Sigmoid colon (tissue), 7 donors: ENCODE measurements around the gene VEGFA. TPM values are rescaled to one million over a fixed set of nuclear protein-coding genes. Genes with fewer than 3 reads are reported as not detected.

Experiments used
- DNase-seq: peaks from one replicate; pipeline ENCODE4 v3.0.0-alpha.2; 2019
- H3K27ac ChIP-seq, 4 donors: fragments of 200-600 bp; sonication (generic); one replicate each; pipeline ENCODE4 v1.5.1; 2016 to 2019; ENCODE audit warnings: mild to moderate bottlenecking in 1 of 4
- H3K27me3 ChIP-seq, 3 donors: fragments of 200-600 bp; sonication (generic); one replicate each; pipeline ENCODE4 v1.5.1; 2019; ENCODE audit warnings: mild to moderate bottlenecking in 1 of 3
- H3K36me3 ChIP-seq, 4 donors: fragments of 200-600 bp; sonication (generic); one replicate each; pipeline ENCODE4 v1.5.1; 2016 to 2019
- H3K4me1 ChIP-seq, 4 donors: fragments of 200-600 bp; sonication (generic); one replicate each; pipeline ENCODE4 v1.5.1; 2017 to 2019
- H3K4me3 ChIP-seq, 4 donors: fragments of 200-600 bp; sonication (generic); one replicate each; pipeline ENCODE4 v1.5.1; 2017 to 2019; ENCODE audit warnings: mild to moderate bottlenecking in 2 of 4, moderate library complexity in 1 of 4
- H3K9me3 ChIP-seq, 4 donors: fragments of 200-600 bp in 3 of 4; sonication (generic) in 3 of 4; one replicate each; pipeline versions ENCODE4 v1.5.1 to v1.6.1; 2013 to 2019
- CTCF ChIP-seq, 4 experiments: fragments of 450-650 bp in 3 of 4; fragments of 200-600 bp in 1 of 4; IDR thresholded peaks; one replicate each; pipeline ENCODE4 v1.5.1; 2016 to 2019; ENCODE audit warnings: antibody characterized with exemption in 4 of 4, mild to moderate bottlenecking in 3 of 4, moderate library complexity in 2 of 4
- EP300 ChIP-seq, 4 donors: sonication (generic); formaldehyde crosslinking; IDR thresholded peaks; one replicate each; pipeline ENCODE4 v1.6.1; 2017; ENCODE audit warnings: antibody characterized with exemption in 4 of 4
- POLR2A ChIP-seq, 2 donors: fragments of 450-650 bp; IDR thresholded peaks; one replicate each; pipeline ENCODE4 v1.6.1; 2016; ENCODE audit warnings: antibody characterized with exemption in 2 of 2, mild to moderate bottlenecking in 2 of 2, moderate library complexity in 2 of 2
- POLR2AphosphoS5 ChIP-seq, 4 donors: sonication (generic); formaldehyde crosslinking; IDR thresholded peaks; one replicate each; pipeline ENCODE4 v1.6.1; 2017; ENCODE audit warnings: antibody characterized with exemption in 4 of 4
- WGBS, 2 donors: extraction: QIAGEN DNeasy Blood & Tissue Kit; methylation state at CpG; one replicate each; pipeline ENCODE4 v1.1.7; 2013; 5-methylcytosine and 5-hydroxymethylcytosine counted together
- intact Hi-C: fragments of 100-400 bp; cut with DNase I; formaldehyde crosslinking; loops from one replicate; pipeline ENCODE4 v1.15.1; 2023
- polyA plus RNA-seq, 3 donors: library from polyadenylated mRNA; stranded (reverse); fragments of 200-250 nt; gene quantifications; one replicate each; pipeline ENCODE4 v1.2.3, GENCODE V29; 2013
- total RNA-seq, 4 donors: library from RNA; depleted of rRNA; stranded (reverse); fragments of >200 nt; gene quantifications; one replicate each; pipeline ENCODE4 v1.1.0, GENCODE V29; 2016
- donor health status: healthy with polysubstance abuse.
- donor health status: Bipolar disorder and iron deficiency.
- donor health status: healthy.

VEGFA gene
- total and polyA plus RNA-seq, 7 donors, result 11.1 to 111 (median 34.2) TPM

GRCh38 chr6:43821101-43821886 is 51.3 kb downstream of the VEGFA start:
- no peaks in the 10 kb centered on the region for H3K36me3 ChIP-seq
- no peaks in the 10 kb centered on the region for H3K9me3 ChIP-seq
- H3K4me1 ChIP-seq, result no peaks in the 10 kb centered on the region
- intact Hi-C loops, result no loop called here
- TF ChIP-seq POLR2AphosphoS5 (IDR thresholded peaks at IDR 0.05), result no peak
- no peak for TF ChIP-seq CTCF (IDR thresholded peaks at IDR 0.05)
- no peak for TF ChIP-seq POLR2A (IDR thresholded peaks at IDR 0.05)
- no peak for TF ChIP-seq EP300 (IDR thresholded peaks at IDR 0.05)
- H3K4me3 ChIP-seq, result no peak overlapping the region
- no peaks in the 10 kb centered on the region for H3K27me3 ChIP-seq
- no peak for DNase-seq
- WGBS, 2 donors, result 85% methylated on average over 4 of the region's 4 CpGs
- H3K27ac ChIP-seq, result no peak overlapping the region

DNA sequence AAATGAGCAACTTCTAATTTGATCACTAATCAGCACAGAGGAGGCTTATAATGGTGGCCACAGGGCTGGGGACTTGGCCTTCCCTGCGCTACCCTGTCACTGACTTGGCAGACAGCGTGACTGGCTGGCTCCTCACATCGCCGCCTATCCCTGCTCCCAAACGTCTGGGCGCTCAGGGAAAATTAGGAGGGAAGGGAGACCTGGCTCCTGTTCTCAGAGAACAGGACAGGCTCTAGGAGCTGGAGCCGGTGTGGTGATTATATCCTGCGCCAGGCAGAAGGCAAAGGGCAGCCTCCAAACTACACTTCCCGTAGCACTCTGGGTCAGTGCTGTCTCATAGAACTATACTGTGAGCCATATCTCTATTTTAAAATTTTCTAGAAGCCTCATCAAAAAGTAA is 53.4 kb downstream of the VEGFA start:
- Histone ChIP-seq H3K27ac (no peak overlapping the region), H3K4me1 (no peaks in the 10 kb centered on the region), H3K27me3 (no peaks in the 10 kb centered on the region), H3K9me3 (no peaks in the 10 kb centered on the region), H3K4me3 (no peak overlapping the region), H3K36me3 (no peaks in the 10 kb centered on the region)
- DNase-seq, result no peak
- intact Hi-C loops, result no loop called here
- TF ChIP-seq EP300 (IDR thresholded peaks at IDR 0.05), result no peak
- TF ChIP-seq POLR2A (IDR thresholded peaks at IDR 0.05), result no peak
- WGBS, 2 donors, result 60 to 85% methylated on average over 9 of the region's 9 CpGs

GRCh38 chr6:43823879-43824702 is 54.1 kb downstream of the VEGFA start:
- no peak overlapping the region for H3K4me3 ChIP-seq
- no peaks in the 10 kb centered on the region for H3K4me1 ChIP-seq
- H3K27me3 ChIP-seq, result no peaks in the 10 kb centered on the region
- DNase-seq, result no peak
- TF ChIP-seq EP300 (IDR thresholded peaks at IDR 0.05), result no peak
- no peak for TF ChIP-seq POLR2AphosphoS5 (IDR thresholded peaks at IDR 0.05)
- TF ChIP-seq CTCF (IDR thresholded peaks at IDR 0.05), result no peak
- no peak for TF ChIP-seq POLR2A (IDR thresholded peaks at IDR 0.05)
- intact Hi-C loops, result no loop called here
- H3K27ac ChIP-seq, result no peak overlapping the region
- 15 to 38% methylated on average over 11 of the region's 11 CpGs for WGBS, 2 donors
- no peaks in the 10 kb centered on the region for H3K9me3 ChIP-seq
- no peaks in the 10 kb centered on the region for H3K36me3 ChIP-seq

DNA sequence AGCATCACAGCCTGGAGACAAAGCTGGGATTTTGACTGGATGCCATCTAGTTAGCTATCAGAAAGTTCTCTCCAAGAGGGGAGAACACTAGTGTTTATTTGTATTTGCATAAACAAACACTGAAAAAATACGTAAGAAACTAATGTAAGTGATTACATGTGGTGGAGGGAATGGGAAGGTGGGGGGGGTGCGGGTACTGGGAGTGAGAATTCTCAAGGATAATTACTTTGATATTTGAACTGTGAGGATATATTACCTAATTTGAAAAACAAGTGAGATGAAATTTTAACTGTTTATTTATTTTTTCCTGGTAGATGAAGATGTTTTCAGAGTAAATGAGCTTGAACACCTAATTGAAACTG is 54.7 kb downstream of the VEGFA start:
- H3K27me3 ChIP-seq, result no peaks in the 10 kb centered on the region
- no peaks in the 10 kb centered on the region for H3K36me3 ChIP-seq
- H3K4me3 ChIP-seq, result no peak overlapping the region
- H3K27ac ChIP-seq, result no peak overlapping the region
- no peaks in the 10 kb centered on the region for H3K9me3 ChIP-seq
- WGBS, 2 donors, result 15 to 53% methylated on average over 2 of the region's 2 CpGs
- DNase-seq, result no peak
- TF ChIP-seq EP300 (IDR thresholded peaks at IDR 0.05) (no peak), CTCF (IDR thresholded peaks at IDR 0.05) (no peak), POLR2AphosphoS5 (IDR thresholded peaks at IDR 0.05) (no peak), POLR2A (IDR thresholded peaks at IDR 0.05) (no peak)
- intact Hi-C loops, result no loop called here
- H3K4me1 ChIP-seq, result no peaks in the 10 kb centered on the region
